Panc1 (cell line): ENCODE data around the gene WNT3A. TPM values are rescaled to one million over a fixed set of nuclear protein-coding genes. Genes with fewer than 3 reads are reported as not detected.

ENCODE experiments used
- ATAC-seq: fragments of 200-7000 bp; cut with Tn5 transposase; 2 replicates; pipeline ENCODE4 v1.9.1; 2020; ENCODE audit warnings: mild to moderate bottlenecking, moderate library complexity
- BruUV-seq: library from RNA; stranded (reverse); fragments of 400-500 nt; replicated peaks from 2 replicates; lab custom pipeline; 2021; lab: Mats Ljungman, UMichigan
- CTCF ChIA-PET: fragments of 300-600 bp; sonication (Branson Sonifier 250); formaldehyde crosslinking; loops from one replicate; lab custom pipeline; 2022; ENCODE audit warnings: antibody characterized with exemption; lab: Charles Lee
- POLR2A ChIA-PET: fragments of 300-600 bp; sonication (Branson Sonifier 250); formaldehyde crosslinking; loops from one replicate; lab custom pipeline; 2022; ENCODE audit warnings: antibody characterized with exemption; lab: Charles Lee
- DNase-seq: peaks from one replicate; pipeline ENCODE4 v3.0.0-alpha.2; 2010; ENCODE audit warnings: low read depth, low spot score
- H3K27ac ChIP-seq: 2 replicates; pipeline ENCODE4 v1.5.1; 2011; ENCODE audit warnings: mild to moderate bottlenecking, low read length, inconsistent platforms
- H3K27me3 ChIP-seq: fragments of 200-500 bp; sonication (Bioruptor generic); 2 replicates; pipeline ENCODE4 v1.6.0; 2014; ENCODE audit warnings: low read length, inconsistent platforms; ENCODE audit not compliant: control insufficient read depth, insufficient read depth
- H3K36me3 ChIP-seq: fragments of 200-500 bp; sonication (Bioruptor generic); 2 replicates; pipeline ENCODE4 v1.5.1; 2014; ENCODE audit warnings: inconsistent platforms, mild to moderate bottlenecking, low read length, moderate library complexity; ENCODE audit not compliant: control insufficient read depth, insufficient read depth
- H3K4me1 ChIP-seq: 2 replicates; pipeline ENCODE4 v1.5.1; 2011; ENCODE audit warnings: inconsistent platforms, mild to moderate bottlenecking, low read length, moderate library complexity; ENCODE audit not compliant: control insufficient read depth, insufficient read depth
- H3K4me3 ChIP-seq, 2 experiments: 2 replicates each; pipeline ENCODE4 v1.5.1; 2011 to 2012; ENCODE audit warnings: low read depth in 2 of 2, low read length in 2 of 2, mild to moderate bottlenecking in 2 of 2, inconsistent platforms in 1 of 2, moderate library complexity in 1 of 2
- H3K9me3 ChIP-seq: fragments of 200-500 bp; sonication (Bioruptor generic); 2 replicates; pipeline ENCODE4 v1.5.1; 2014; ENCODE audit warnings: low read depth, mild to moderate bottlenecking, inconsistent platforms, low read length, moderate library complexity; ENCODE audit not compliant: control insufficient read depth, insufficient read depth
- POLR2AphosphoS5 ChIP-seq: IDR thresholded peaks from 2 replicates; pipeline ENCODE4 v1.6.1; 2012; ENCODE audit warnings: mild to moderate bottlenecking, low read depth, low read length, moderate library complexity
- REST ChIP-seq, 2 experiments: IDR thresholded peaks; 2 replicates each; pipeline ENCODE4 v1.6.1; 2011 to 2012; ENCODE audit warnings: low read depth in 2 of 2, control low read depth in 1 of 2, low read length in 1 of 2, mild to moderate bottlenecking in 1 of 2, moderate library complexity in 1 of 2; ENCODE audit not compliant: insufficient read depth in 1 of 2
- SIN3A ChIP-seq: IDR thresholded peaks from 2 replicates; pipeline ENCODE4 v1.6.1; 2012; ENCODE audit warnings: low read depth, mild to moderate bottlenecking, low read length, moderate library complexity, borderline replicate concordance; ENCODE audit not compliant: insufficient read depth
- TCF7L2 ChIP-seq: IDR thresholded peaks from 2 replicates; pipeline ENCODE4 v1.6.1; 2011; ENCODE audit warnings: mild to moderate bottlenecking, low read depth, low read length, inconsistent platforms
- in situ Hi-C: cut with HindIII; loops from 2 replicates; pipeline ENCODE4 v1.10.0; 2016; ENCODE audit warnings: low sequenced_read_pairs, low pct_unique_long_range_greater_than_20kb
- intact Hi-C: fragments of 100-400 bp; cut with micrococcal nuclease; formaldehyde crosslinking; loops from one replicate; pipeline ENCODE4 v1.10.0; 2022; ENCODE audit not compliant: unreplicated experiment
- total RNA-seq: library from RNA; stranded (reverse); gene quantifications from one replicate; pipeline ENCODE4 v1.2.1, GENCODE V29; 2021; ENCODE audit not compliant: unreplicated experiment
- TF ChIP-seq, protein P1 (sequence below): fragments of 450-650 bp; IDR thresholded peaks from 2 replicates; pipeline ENCODE4 v1.5.1; 2017; ENCODE audit warnings: mild to moderate bottlenecking

The WNT3A gene
- total RNA-seq, 1 experiment from 2014 or later, result not detected

GRCh38 chr1:228059634-228060457 is 53.0 kb downstream of the WNT3A start:
- no peak for TF ChIP-seq REST (IDR thresholded peaks at IDR 0.05; ENCODE audit: insufficient read depth in 1 of 2, low read depth in 2 of 2, low read length in 1 of 2)
- no peak for TF ChIP-seq SIN3A
- TF ChIP-seq TCF7L2, result no peak
- TF ChIP-seq, protein P1, sequence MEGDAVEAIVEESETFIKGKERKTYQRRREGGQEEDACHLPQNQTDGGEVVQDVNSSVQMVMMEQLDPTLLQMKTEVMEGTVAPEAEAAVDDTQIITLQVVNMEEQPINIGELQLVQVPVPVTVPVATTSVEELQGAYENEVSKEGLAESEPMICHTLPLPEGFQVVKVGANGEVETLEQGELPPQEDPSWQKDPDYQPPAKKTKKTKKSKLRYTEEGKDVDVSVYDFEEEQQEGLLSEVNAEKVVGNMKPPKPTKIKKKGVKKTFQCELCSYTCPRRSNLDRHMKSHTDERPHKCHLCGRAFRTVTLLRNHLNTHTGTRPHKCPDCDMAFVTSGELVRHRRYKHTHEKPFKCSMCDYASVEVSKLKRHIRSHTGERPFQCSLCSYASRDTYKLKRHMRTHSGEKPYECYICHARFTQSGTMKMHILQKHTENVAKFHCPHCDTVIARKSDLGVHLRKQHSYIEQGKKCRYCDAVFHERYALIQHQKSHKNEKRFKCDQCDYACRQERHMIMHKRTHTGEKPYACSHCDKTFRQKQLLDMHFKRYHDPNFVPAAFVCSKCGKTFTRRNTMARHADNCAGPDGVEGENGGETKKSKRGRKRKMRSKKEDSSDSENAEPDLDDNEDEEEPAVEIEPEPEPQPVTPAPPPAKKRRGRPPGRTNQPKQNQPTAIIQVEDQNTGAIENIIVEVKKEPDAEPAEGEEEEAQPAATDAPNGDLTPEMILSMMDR, result no peak
- TF ChIP-seq POLR2AphosphoS5, result no peak
- Histone ChIP-seq H3K36me3 (no peaks in the 10 kb centered on the region), H3K27me3 (peaks cover 6% of the 10 kb centered on the region; the same call in 1 of the 2 replicates), H3K9me3 (no peaks in the 10 kb centered on the region), H3K4me3 (peak overlapping the region; percentile 26 to 46), H3K4me1 (peaks cover 3% of the 10 kb centered on the region; the same call in 1 of the 2 replicates), H3K27ac (no peak overlapping the region)
- DNase-seq (no peak), ATAC-seq (peak; percentile 52)
- POLR2A ChIA-PET, result interaction anchor here (0.6 kb wide), 3 partner anchors 27 to 1327 kb away, joined by 4 read pairs; no protein-coding TSS in a partner anchor
- CTCF ChIA-PET, result interaction anchor here (0.6 to 1.0 kb wide), 4 partner anchors 9 to 60 kb away, joined by 3 to 11 read pairs (median 4); no protein-coding TSS in a partner anchor
- intact Hi-C loops, result no loop called here
- BruUV-seq, result no TSS peak
- in situ Hi-C loops, result no loop called here

GRCh38 chr1:228060458-228061190 is 53.8 kb downstream of the WNT3A start:
- ChIA-PET POLR2A (interaction anchor here (0.6 kb wide), 3 partner anchors 26 to 1328 kb away, joined by 4 read pairs; no protein-coding TSS in a partner anchor), CTCF (interaction anchor here (0.6 to 1.0 kb wide), 3 partner anchors 10 to 61 kb away, joined by 3 to 4 read pairs (median 3); no protein-coding TSS in a partner anchor)
- no peak for ATAC-seq
- BruUV-seq, result no TSS peak
- Histone ChIP-seq H3K4me1 (peaks cover 3% of the 10 kb centered on the region; the same call in 1 of the 2 replicates), H3K27me3 (peaks cover 6% of the 10 kb centered on the region; the same call in 1 of the 2 replicates), H3K36me3 (no peaks in the 10 kb centered on the region), H3K27ac (no peak overlapping the region), H3K4me3 (peak overlapping the region; percentile 26 to 46), H3K9me3 (no peaks in the 10 kb centered on the region)
- intact Hi-C loops (no loop called here), in situ Hi-C loops (no loop called here)
- no peak for DNase-seq
- TF ChIP-seq TCF7L2, result no peak
- TF ChIP-seq, protein P1, result no peak
- TF ChIP-seq POLR2AphosphoS5, result no peak
- TF ChIP-seq SIN3A, result no peak
- no peak for TF ChIP-seq REST (IDR thresholded peaks at IDR 0.05; ENCODE audit: insufficient read depth in 1 of 2, low read depth in 2 of 2, low read length in 1 of 2)
